ENCODE results near the gene GALNT12.

DNA sequence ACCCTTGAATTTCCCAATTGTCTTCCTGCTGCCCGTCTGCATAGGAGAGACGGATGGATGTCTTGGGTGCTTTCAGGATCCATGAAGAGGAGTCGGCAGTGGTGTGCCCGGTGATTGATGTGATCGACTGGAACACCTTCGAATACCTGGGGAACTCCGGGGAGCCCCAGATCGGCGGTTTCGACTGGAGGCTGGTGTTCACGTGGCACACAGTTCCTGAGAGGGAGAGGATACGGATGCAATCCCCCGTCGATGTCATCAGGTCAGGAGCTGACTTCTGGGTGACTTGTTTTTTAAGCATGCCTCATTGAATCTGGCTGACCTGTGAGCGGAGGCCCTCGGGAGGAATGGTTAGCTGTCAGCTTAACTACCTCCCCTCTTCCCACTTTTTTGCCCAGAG is 24.2 kb downstream of the GALNT12 start:
- TF ChIP-seq, protein P1, sequence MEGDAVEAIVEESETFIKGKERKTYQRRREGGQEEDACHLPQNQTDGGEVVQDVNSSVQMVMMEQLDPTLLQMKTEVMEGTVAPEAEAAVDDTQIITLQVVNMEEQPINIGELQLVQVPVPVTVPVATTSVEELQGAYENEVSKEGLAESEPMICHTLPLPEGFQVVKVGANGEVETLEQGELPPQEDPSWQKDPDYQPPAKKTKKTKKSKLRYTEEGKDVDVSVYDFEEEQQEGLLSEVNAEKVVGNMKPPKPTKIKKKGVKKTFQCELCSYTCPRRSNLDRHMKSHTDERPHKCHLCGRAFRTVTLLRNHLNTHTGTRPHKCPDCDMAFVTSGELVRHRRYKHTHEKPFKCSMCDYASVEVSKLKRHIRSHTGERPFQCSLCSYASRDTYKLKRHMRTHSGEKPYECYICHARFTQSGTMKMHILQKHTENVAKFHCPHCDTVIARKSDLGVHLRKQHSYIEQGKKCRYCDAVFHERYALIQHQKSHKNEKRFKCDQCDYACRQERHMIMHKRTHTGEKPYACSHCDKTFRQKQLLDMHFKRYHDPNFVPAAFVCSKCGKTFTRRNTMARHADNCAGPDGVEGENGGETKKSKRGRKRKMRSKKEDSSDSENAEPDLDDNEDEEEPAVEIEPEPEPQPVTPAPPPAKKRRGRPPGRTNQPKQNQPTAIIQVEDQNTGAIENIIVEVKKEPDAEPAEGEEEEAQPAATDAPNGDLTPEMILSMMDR (IDR thresholded peaks at IDR 0.05; ENCODE audit: low read depth, low read length, missing input control), result no peak
- TF ChIP-seq REST (IDR thresholded peaks at IDR 0.05), result no peak
- no peak for TF ChIP-seq RAD21 (IDR thresholded peaks at IDR 0.05)
- no peak for TF ChIP-seq YY1 (IDR thresholded peaks at IDR 0.05)
- no peak for TF ChIP-seq TAF1 (conservative IDR thresholded peaks at IDR 0.05)
- TF ChIP-seq RXRA (IDR thresholded peaks at IDR 0.05), result no peak
- TF ChIP-seq ZBTB33 (IDR thresholded peaks at IDR 0.05), result no peak
- TF ChIP-seq MAX (IDR thresholded peaks at IDR 0.05), result no peak
- no peak for TF ChIP-seq ATF3 (IDR thresholded peaks at IDR 0.05)
- no peak for TF ChIP-seq JUND (IDR thresholded peaks at IDR 0.05)
- TF ChIP-seq EGR1 (IDR thresholded peaks at IDR 0.05; ENCODE audit: low read depth in 2 of 2), result no peak
- TF ChIP-seq FOXA2 (IDR thresholded peaks at IDR 0.05), result no peak
- no peak for TF ChIP-seq NR2F2 (IDR thresholded peaks at IDR 0.05)
